Activated CD8-positive, alpha-beta memory T cell treated with anti-CD3 and anti-CD28 coated beads, Interleukin-2, amount 50 U/mL, for 1 hour (primary cell): ENCODE data around the gene DPP10.
"Not testable (repeated sequence)": the region's sequence is repeated elsewhere in the genome, so short reads cannot be mapped to it uniquely, and the experiment has no call there.

Source experiments
- DNase-seq: peaks from one replicate; pipeline ENCODE4 v3.0.0-alpha.2; 2020; ENCODE audit errors: extremely low read depth

Gene DPP10

GRCh38 chr2:114717049-114717448, 274.6 kb downstream of the DPP10 start:
- DNase-seq = no peak

- DNase-seq = no peak
Measured at GRCh38 chr2:114724454-114724853, 282.0 kb downstream of the DPP10 start.

GRCh38 chr2:114727012-114727411, 284.6 kb downstream of the DPP10 start:
- no peak for DNase-seq

DNA sequence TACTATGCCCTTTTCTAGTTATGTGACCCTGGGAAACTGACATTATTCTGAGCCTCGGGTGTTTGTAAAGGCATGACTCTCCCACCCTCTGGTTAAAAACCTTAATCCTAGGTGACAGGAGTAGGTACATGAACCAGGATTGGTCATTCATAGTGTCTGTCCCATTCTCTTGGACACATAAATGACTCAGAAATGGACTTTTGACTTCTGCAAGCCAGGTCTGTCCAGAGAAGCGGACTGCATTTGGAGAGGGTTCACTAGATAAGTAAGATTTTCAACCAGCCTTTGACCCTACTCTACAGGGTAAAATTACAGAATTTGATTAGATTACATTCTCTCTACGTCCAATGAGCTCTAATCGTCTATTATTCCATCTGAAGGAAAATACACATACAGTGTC, 285.9 kb downstream of the DPP10 start:
- DNase-seq = no peak

DNA sequence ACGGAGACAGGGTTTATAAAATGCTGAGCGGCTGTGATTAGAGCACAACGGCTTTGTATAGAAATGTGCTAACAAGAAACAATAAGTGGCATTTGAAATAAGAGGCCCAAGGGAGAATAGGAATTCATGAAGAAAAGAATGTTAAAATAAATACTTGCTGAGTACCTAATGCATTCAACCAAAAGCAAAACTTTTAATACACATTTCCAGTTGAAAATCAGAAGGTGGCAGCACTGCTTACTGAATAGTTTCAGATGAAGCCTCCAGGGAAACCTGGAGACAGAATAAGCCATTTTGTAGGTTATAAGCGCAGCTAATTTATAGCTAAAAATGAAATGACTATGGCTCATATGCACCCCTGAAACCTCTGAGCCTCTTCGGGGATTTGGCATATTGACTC, 286.6 kb downstream of the DPP10 start:
- DNase-seq = no peak

GRCh38 chr2:114735126-114735525, 292.7 kb downstream of the DPP10 start:
- no peak for DNase-seq

GRCh38 chr2:114742245-114742644, 299.8 kb downstream of the DPP10 start:
- DNase-seq = no peak

GRCh38 chr2:114745700-114746099, 303.3 kb downstream of the DPP10 start:
- DNase-seq = no peak

GRCh38 chr2:114748175-114748574, 305.7 kb downstream of the DPP10 start:
- DNase-seq = not testable (repeated sequence)

- no peak for DNase-seq
Measured at GRCh38 chr2:114752425-114752824, 310.0 kb downstream of the DPP10 start.

DNA sequence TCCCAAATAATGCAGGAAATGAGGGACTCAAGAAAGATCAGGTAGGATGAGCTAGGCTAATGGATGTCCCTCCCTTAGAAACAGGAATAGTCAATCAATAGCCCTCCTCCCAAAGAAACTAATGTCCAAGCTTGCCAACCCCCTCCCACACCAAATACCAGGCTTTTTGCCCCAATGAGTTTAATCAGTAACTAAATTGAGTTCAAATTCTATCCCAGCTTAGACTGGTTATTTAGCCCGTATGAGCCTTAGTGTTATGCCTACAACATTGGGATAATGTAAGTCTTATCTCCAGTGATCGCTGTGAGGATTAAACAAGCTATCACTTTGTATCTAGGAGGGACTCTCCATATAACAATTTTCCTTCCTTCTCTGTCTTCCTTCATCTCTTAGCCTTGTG, 310.7 kb downstream of the DPP10 start:
- no peak for DNase-seq

GRCh38 chr2:114754907-114755563, 312.6 kb downstream of the DPP10 start:
- DNase-seq = no peak

GRCh38 chr2:114762376-114762775, 319.9 kb downstream of the DPP10 start:
- no peak for DNase-seq

DNA sequence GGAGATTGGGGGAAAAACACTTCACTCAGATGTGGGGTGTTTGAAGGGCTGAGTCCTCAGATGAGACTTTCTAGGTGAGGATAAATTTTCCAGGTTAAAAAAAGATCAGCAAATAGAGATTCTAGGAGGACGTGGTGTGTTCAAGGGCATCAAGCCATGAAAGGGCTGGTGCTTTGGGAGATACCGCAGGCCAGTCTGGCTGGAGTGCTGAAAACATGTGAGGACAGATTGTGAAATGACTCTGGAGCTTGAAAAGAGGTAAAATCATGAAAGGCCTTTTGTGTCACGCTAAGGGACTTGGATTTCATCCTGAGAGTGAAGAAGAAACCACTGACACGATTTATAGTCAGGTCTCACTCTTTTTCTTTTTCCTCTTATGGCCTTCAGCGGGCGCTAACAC, 320.5 kb downstream of the DPP10 start:
- DNase-seq = no peak

DNA sequence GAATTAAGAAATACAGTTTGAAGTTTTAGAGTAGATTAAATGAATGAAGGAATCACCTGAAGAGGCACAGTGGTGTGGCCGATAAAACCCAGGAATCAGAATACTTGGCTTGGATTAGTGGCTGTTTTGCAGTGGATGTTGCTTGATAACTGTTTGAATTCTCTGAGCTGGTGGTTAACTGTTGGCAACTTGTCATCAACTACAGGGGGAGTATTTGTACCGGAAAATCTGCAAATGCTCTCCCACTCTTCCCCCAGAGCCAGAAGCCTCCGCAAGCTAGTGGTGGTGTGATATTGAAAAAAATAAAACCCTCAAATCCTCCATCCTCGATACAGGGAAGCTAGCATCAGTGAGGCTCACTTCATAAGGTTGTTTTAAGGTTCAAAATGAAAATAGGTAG, 326.7 kb downstream of the DPP10 start:
- DNase-seq = no peak

DNA sequence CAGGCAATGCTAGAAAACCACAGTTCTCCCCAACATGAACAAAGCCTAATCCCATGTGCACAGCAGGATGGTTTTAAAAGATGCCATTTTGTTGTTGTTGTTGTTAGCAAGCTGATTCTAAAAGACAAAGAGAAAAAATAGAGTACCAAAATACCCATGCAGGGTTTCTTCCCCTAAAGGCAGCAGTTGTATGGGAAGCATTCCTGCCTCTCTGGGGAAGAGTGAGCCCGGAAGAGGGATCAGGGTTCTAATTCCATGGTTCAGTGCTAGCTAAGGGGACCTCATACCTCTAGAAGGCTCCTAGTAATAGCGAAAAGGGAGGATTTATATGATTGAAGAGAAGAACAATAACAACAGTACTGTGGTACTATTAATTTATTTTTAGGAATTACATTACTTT, 327.6 kb downstream of the DPP10 start:
- DNase-seq = no peak

GRCh38 chr2:114784046-114784445, 341.6 kb downstream of the DPP10 start:
- DNase-seq = no peak

DNA sequence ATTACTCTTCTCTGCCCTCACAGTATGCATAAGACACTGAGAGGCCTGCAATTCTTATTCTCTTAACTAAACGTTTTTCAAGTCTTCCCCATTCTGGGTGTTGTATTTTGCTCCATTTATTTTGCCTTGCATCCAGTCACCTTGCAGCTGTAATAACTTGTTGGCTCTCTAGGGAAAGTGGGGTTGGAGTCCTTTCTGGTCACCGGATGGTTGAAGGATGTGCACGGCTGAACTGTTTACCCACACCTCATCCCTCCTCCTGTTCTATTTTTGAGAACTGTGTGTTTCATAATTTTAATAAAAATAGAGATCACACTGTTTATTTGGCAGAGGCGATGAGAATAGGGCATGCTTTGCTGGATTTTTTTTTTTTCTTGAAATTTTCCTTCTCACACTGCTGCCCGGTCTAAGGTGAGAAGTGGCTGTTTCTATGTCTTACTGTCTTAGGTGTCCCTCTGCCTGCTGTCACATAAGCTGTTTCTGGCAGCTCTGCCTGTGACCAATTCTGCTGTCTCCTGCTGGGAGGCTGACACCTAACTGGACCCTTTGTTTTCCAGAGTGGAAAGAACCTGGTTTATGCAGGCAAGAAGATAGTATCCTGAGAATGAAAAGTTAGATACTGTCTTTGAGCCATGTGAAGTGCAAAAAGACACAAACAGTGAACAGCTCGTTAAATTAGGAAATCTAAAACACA, 342.6 kb downstream of the DPP10 start:
- DNase-seq = no peak

GRCh38 chr2:114786901-114787300, 344.5 kb downstream of the DPP10 start:
- DNase-seq = no peak

GRCh38 chr2:114787486-114787885, 345.0 kb downstream of the DPP10 start:
- no peak for DNase-seq

- DNase-seq = no peak
Measured at GRCh38 chr2:114789989-114790388, 347.5 kb downstream of the DPP10 start.

GRCh38 chr2:114797540-114797939, 355.1 kb downstream of the DPP10 start:
- no peak for DNase-seq

- no peak for DNase-seq
Measured at GRCh38 chr2:114797942-114798341, 355.5 kb downstream of the DPP10 start.

- no peak for DNase-seq
Measured at GRCh38 chr2:114800371-114800770, 357.9 kb downstream of the DPP10 start.
